IMR-90 (cell line): ENCODE results near the gene SNRNP25. TPM values are rescaled to one million over a fixed set of nuclear protein-coding genes. Genes with fewer than 3 reads are reported as not detected.

Source experiments
- ATAC-seq: fragments of 200-7000 bp; cut with Tn5 transposase; 2 replicates; pipeline ENCODE4 v1.9.1; 2020; ENCODE audit warnings: low read depth, mild to moderate bottlenecking, moderate library complexity
- BruUV-seq: library from RNA; stranded (reverse); fragments of 400-500 nt; replicated peaks from 2 replicates; lab custom pipeline; 2021; lab: Mats Ljungman, UMichigan
- CTCF ChIA-PET: fragments of 300-600 bp; formaldehyde crosslinking; extraction: SDS; loops from one replicate; lab custom pipeline; 2021; ENCODE audit warnings: antibody characterized with exemption; lab: Yijun Ruan, JAX
- POLR2A ChIA-PET: fragments of 300-600 bp; sonication (Branson Sonifier 250); formaldehyde crosslinking; loops from one replicate; lab custom pipeline; 2022; ENCODE audit warnings: antibody characterized with exemption; ENCODE audit not compliant: unreplicated experiment; lab: Charles Lee
- DNase-seq: peaks from one replicate; pipeline ENCODE4 v3.0.0; 2013
- H2AFZ ChIP-seq: replicated peaks from 2 replicates; pipeline ENCODE3; 2013; ENCODE audit warnings: low read length, mild to moderate bottlenecking; ENCODE audit not compliant: poor library complexity
- H2AK5ac ChIP-seq: 2 replicates; pipeline ENCODE4 v1.6.1; 2013; ENCODE audit warnings: low read depth, low read length, inconsistent platforms
- H2AK9ac ChIP-seq: replicated peaks from 2 replicates; pipeline ENCODE3; 2013; ENCODE audit warnings: mild to moderate bottlenecking, low read depth, low read length, moderate library complexity; ENCODE audit not compliant: poor library complexity
- H2BK120ac ChIP-seq: 2 replicates; pipeline ENCODE4 v1.6.1; 2013; ENCODE audit warnings: low read depth, low read length, inconsistent platforms
- H2BK15ac ChIP-seq: 3 replicates; pipeline ENCODE4 v1.6.1; 2013; ENCODE audit warnings: low read depth, low read length, inconsistent platforms
- H2BK20ac ChIP-seq: 2 replicates; pipeline ENCODE4 v1.6.1; 2013; ENCODE audit warnings: low read depth, mild to moderate bottlenecking, inconsistent platforms, low read length, moderate library complexity
- H2BK5ac ChIP-seq: 2 replicates; pipeline ENCODE4 v1.6.1; 2013; ENCODE audit warnings: mild to moderate bottlenecking, low read depth, low read length, inconsistent platforms; ENCODE audit not compliant: poor library complexity, severe bottlenecking
- H3K14ac ChIP-seq: replicated peaks from 2 replicates; pipeline ENCODE4 v1.6.1; 2013; ENCODE audit warnings: low read depth, low read length, inconsistent platforms
- H3K18ac ChIP-seq: 2 replicates; pipeline ENCODE4 v1.6.1; 2013; ENCODE audit warnings: low read depth, low read length, control low read depth
- H3K23ac ChIP-seq: 2 replicates; pipeline ENCODE4 v1.6.1; 2013; ENCODE audit warnings: low read depth, low read length, inconsistent platforms
- H3K27ac ChIP-seq: 2 replicates; pipeline ENCODE4 v1.5.1; 2013; ENCODE audit warnings: mild to moderate bottlenecking, control low read depth, low read length; ENCODE audit not compliant: insufficient read depth
- H3K27me3 ChIP-seq: 2 replicates; pipeline ENCODE4 v1.6.1; 2013; ENCODE audit warnings: low read length; ENCODE audit not compliant: control insufficient read depth, insufficient read depth
- H3K36me3 ChIP-seq: 2 replicates; pipeline ENCODE4 v1.6.1; 2013; ENCODE audit warnings: low read length, mixed read lengths; ENCODE audit not compliant: control insufficient read depth, insufficient read depth
- H3K4ac ChIP-seq: 2 replicates; pipeline ENCODE4 v1.6.1; 2013; ENCODE audit warnings: low read depth, low read length, inconsistent platforms
- H3K4me1 ChIP-seq: 2 replicates; pipeline ENCODE4 v1.6.1; 2013; ENCODE audit warnings: low read length, mixed read lengths; ENCODE audit not compliant: control insufficient read depth, insufficient read depth
- H3K4me2 ChIP-seq: 2 replicates; pipeline ENCODE4 v1.6.1; 2013; ENCODE audit warnings: low read depth, mild to moderate bottlenecking, control low read depth, low read length, moderate library complexity
- H3K4me3 ChIP-seq: 2 replicates; pipeline ENCODE4 v1.5.1; 2013; ENCODE audit warnings: low read depth, mild to moderate bottlenecking, control low read depth, low read length, moderate library complexity; ENCODE audit not compliant: insufficient read depth
- H3K56ac ChIP-seq: 2 replicates; pipeline ENCODE4 v1.6.1; 2013; ENCODE audit warnings: low read length, inconsistent platforms; ENCODE audit not compliant: insufficient read depth; ENCODE audit errors: extremely low read depth
- H3K79me1 ChIP-seq, 2 experiments: 2 replicates each; pipeline ENCODE4 v1.6.1; 2013; ENCODE audit warnings: low read length in 2 of 2, inconsistent platforms in 1 of 2, low read depth in 1 of 2
- H3K9ac ChIP-seq: 2 replicates; pipeline ENCODE4 v1.6.1; 2013; ENCODE audit warnings: low read depth, low read length, control low read depth
- H3K9me1 ChIP-seq: 2 replicates; pipeline ENCODE4 v1.6.1; 2013; ENCODE audit warnings: low read length, inconsistent platforms; ENCODE audit not compliant: insufficient read depth
- H3K9me3 ChIP-seq: 2 replicates; pipeline ENCODE4 v1.6.1; 2013; ENCODE audit warnings: low read length; ENCODE audit not compliant: control insufficient read depth, insufficient read depth
- H4K20me1 ChIP-seq: 2 replicates; pipeline ENCODE4 v1.6.1; 2013; ENCODE audit warnings: low read length, inconsistent platforms; ENCODE audit not compliant: insufficient read depth
- H4K5ac ChIP-seq: 2 replicates; pipeline ENCODE4 v1.6.1; 2013; ENCODE audit warnings: mild to moderate bottlenecking, low read depth, low read length, control low read depth
- H4K8ac ChIP-seq, 2 experiments: 2 replicates each; pipeline ENCODE4 v1.6.1; 2013; ENCODE audit warnings: low read depth in 2 of 2, low read length in 2 of 2, control low read depth in 1 of 2, inconsistent platforms in 1 of 2
- H4K91ac ChIP-seq: 2 replicates; pipeline ENCODE4 v1.6.1; 2013; ENCODE audit warnings: low read depth, low read length, inconsistent platforms; ENCODE audit not compliant: insufficient read depth
- BHLHE40 ChIP-seq: fragments of 150-350 bp; IDR thresholded peaks from 2 replicates; pipeline ENCODE4 v1.6.1; 2016; ENCODE audit warnings: mild to moderate bottlenecking, low read depth, low read length
- CEBPB ChIP-seq: IDR thresholded peaks from 2 replicates; pipeline ENCODE4 v1.6.1; 2012; ENCODE audit warnings: low read depth, low read length, improper control_type of control experiment
- POLR2A ChIP-seq: IDR thresholded peaks from 2 replicates; pipeline ENCODE4 v1.6.1; 2012; ENCODE audit warnings: mild to moderate bottlenecking, low read depth, low read length
- RAD21 ChIP-seq: IDR thresholded peaks from 2 replicates; pipeline ENCODE4 v1.6.1; 2012; ENCODE audit warnings: low read length, improper control_type of control experiment
- WGBS, 2 experiments: methylation state at CpG; one replicate each; pipeline versions ENCODE4 v1.1.5 to v1.1.7; 2013; ENCODE audit warnings: missing lambda C conversion rate in 2 of 2; ENCODE audit not compliant: insufficient read length in 1 of 2; ENCODE audit errors: extremely low coverage in 2 of 2; 5-methylcytosine and 5-hydroxymethylcytosine counted together
- dilution Hi-C: fragments of 300-500 bp; cut with HindIII; formaldehyde crosslinking; loops from one replicate; pipeline ENCODE4 v1.14.3; 2018; ENCODE audit warnings: low sequenced_read_pairs; ENCODE audit not compliant: unreplicated experiment
- in situ Hi-C: fragments of 300-500 bp; cut with MboI; formaldehyde crosslinking; loops from 3 replicates; pipeline ENCODE4 v1.14.3; 2019; ENCODE audit warnings: low sequenced_read_pairs, inconsistent platforms, mixed read lengths
- intact Hi-C: fragments of 100-400 bp; cut with micrococcal nuclease; formaldehyde crosslinking; loops from 2 replicates; pipeline ENCODE4 v1.10.0; 2022
- polyA plus RNA-seq, 3 experiments: library from polyadenylated mRNA; depleted of rRNA; stranded (reverse); fragments of >200 nt; gene quantifications; 2 replicates each; pipeline ENCODE4 v1.2.3, GENCODE V29; 2012; ENCODE audit warnings: low replicate concordance in 1 of 3
- total RNA-seq: library from RNA; depleted of rRNA; stranded (reverse); fragments of >200 nt; gene quantifications from 2 replicates; pipeline ENCODE4 v1.2.3, GENCODE V29; 2012
- TF ChIP-seq, protein P1 (sequence below): fragments of 150-350 bp; IDR thresholded peaks from 2 replicates; pipeline ENCODE4 v1.6.1; 2016; ENCODE audit warnings: low read depth, mild to moderate bottlenecking, low read length, moderate library complexity, borderline replicate concordance

SNRNP25 gene
- total and polyA plus RNA-seq, 2 of the 4 experiments (the other 2 are of a cell fraction), result 67.2 to 88.0 TPM

DNA sequence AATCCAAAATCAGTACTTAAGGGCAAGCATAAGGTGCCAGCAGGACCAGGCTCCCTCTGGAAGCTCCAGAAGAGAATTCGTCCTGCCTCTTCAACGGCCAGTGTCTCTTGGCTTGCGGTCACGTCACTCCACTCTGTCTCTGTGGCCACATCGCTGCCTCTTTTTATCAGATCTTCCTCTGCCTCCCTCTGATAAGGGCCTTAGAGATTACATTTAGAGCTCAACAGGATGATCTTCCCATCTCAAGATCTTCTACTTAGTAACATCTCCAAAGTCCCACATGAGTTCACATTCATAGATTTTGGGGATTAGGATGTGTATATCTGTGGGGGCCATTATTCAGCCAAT, 41.3 kb downstream of the SNRNP25 start:
- Histone ChIP-seq H4K20me1 (peaks cover 24% of the 10 kb centered on the region), H3K9me1 (no peaks in the 10 kb centered on the region), H2BK5ac (no peak overlapping the region), H2AFZ (no peak overlapping the region), H2BK20ac (no peak overlapping the region), H3K36me3 (peaks cover 44% of the 10 kb centered on the region), H4K91ac (no peak overlapping the region), H3K79me1 (peaks cover 5 to 49% of the 10 kb centered on the region in 2 experiments; a peak in 3 of 4 replicates), H3K14ac (no peak overlapping the region), H4K8ac (no peak overlapping the region), H3K9ac (no peak overlapping the region), H2AK5ac (no peak overlapping the region), H3K9me3 (no peaks in the 10 kb centered on the region), H3K18ac (no peak overlapping the region), H3K56ac (no peak overlapping the region), H3K27me3 (no peaks in the 10 kb centered on the region), H3K4me1 (peaks cover 3% of the 10 kb centered on the region), H3K4me2 (no peak overlapping the region), H3K4ac (no peak overlapping the region), H3K23ac (no peak overlapping the region), H3K27ac (no peak overlapping the region), H2BK15ac (no peak overlapping the region), H2BK120ac (no peak overlapping the region), H3K4me3 (no peak overlapping the region), H2AK9ac (no peak overlapping the region), H4K5ac (no peak overlapping the region)
- ChIA-PET POLR2A (no interaction called here), CTCF (interaction anchor here (0.7 to 2.1 kb wide), 2 partner anchors 29 to 32 kb away, joined by 3 to 16 read pairs; no protein-coding TSS in a partner anchor)
- 96% methylated on average over 4 of the region's 5 CpGs; no CpG with 5 or more reads in 1 of the 2 experiments for WGBS, 2 experiments
- intact Hi-C loops, result no loop called here
- BruUV-seq, result no TSS peak
- DNase-seq (no peak), ATAC-seq (no peak)
- in situ Hi-C loops, result no loop called here
- TF ChIP-seq CEBPB (no peak), RAD21 (no peak), BHLHE40 (no peak), POLR2A (no peak)
- TF ChIP-seq, protein P1, sequence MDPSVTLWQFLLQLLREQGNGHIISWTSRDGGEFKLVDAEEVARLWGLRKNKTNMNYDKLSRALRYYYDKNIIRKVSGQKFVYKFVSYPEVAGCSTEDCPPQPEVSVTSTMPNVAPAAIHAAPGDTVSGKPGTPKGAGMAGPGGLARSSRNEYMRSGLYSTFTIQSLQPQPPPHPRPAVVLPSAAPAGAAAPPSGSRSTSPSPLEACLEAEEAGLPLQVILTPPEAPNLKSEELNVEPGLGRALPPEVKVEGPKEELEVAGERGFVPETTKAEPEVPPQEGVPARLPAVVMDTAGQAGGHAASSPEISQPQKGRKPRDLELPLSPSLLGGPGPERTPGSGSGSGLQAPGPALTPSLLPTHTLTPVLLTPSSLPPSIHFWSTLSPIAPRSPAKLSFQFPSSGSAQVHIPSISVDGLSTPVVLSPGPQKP, result no peak
- dilution Hi-C loops, result no loop called here
